AML-193 (cell line): ENCODE data around the gene HSPG2.
"Not testable (repeated sequence)": the region's sequence is repeated elsewhere in the genome, so short reads cannot be mapped to it uniquely, and the experiment has no call there.

ENCODE experiments used
- DNase-seq, 2 experiments: peaks; one replicate each; lab custom pipeline; 2025; lab: John Stamatoyannopoulos, UW

Gene HSPG2

GRCh38 chr1:21783679-21784603 lies 153.2 kb downstream of the HSPG2 start:
- peak; percentile 74 to 82 for DNase-seq

- DNase-seq: peak; percentile 83 to 85
Measured at GRCh38 chr1:21782868-21783678, 154.0 kb downstream of the HSPG2 start, which contains the start of gene USP48. Gene USP48, minus strand, starts transcription at chr1:21783149. Its CDS starts 192 bp downstream, at chr1:21782957.

GRCh38 chr1:21782349-21782867 lies 154.7 kb downstream of the HSPG2 start:
- peak; percentile 44 to 62 for DNase-seq

GRCh38 chr1:21781815-21782348 lies 155.2 kb downstream of the HSPG2 start:
- no peak for DNase-seq

- DNase-seq: no peak
Measured at GRCh38 chr1:21779613-21780521, 157.2 kb downstream of the HSPG2 start.

- no peak for DNase-seq
Measured at GRCh38 chr1:21778405-21778727, 158.7 kb downstream of the HSPG2 start.

GRCh38 chr1:21776925-21777324 lies 160.2 kb downstream of the HSPG2 start:
- not testable (repeated sequence) for DNase-seq

- DNase-seq: no peak
Measured at GRCh38 chr1:21775985-21776562, 161.0 kb downstream of the HSPG2 start.

- DNase-seq: no peak
Measured at GRCh38 chr1:21775550-21775914, 161.6 kb downstream of the HSPG2 start.

GRCh38 chr1:21774835-21775549 lies 162.1 kb downstream of the HSPG2 start:
- no peak for DNase-seq

GRCh38 chr1:21773585-21773984 lies 163.5 kb downstream of the HSPG2 start:
- DNase-seq: no peak
